Esophagus mucosa (tissue), 1 donor: ENCODE data around the gene MAPKAP1. TPM values are rescaled to one million over a fixed set of nuclear protein-coding genes. Genes with fewer than 3 reads are reported as not detected.

ENCODE experiments used
- ATAC-seq: fragments of 200-7000 bp; cut with Tn5 transposase; one replicate; pipeline ENCODE4 v1.9.1; 2020
- total RNA-seq: library from RNA; stranded (reverse); gene quantifications from one replicate; pipeline ENCODE4 v1.2.4, GENCODE V29; 2023
- donor health status: DM: yes; HTN: yes; CAD: no.

MAPKAP1 gene
- total RNA-seq, 1 donor from 2014 or later = 57.1 TPM

GRCh38 chr9:125447202-125447802, 259.7 kb downstream of the MAPKAP1 start:
- ATAC-seq = no peak

DNA sequence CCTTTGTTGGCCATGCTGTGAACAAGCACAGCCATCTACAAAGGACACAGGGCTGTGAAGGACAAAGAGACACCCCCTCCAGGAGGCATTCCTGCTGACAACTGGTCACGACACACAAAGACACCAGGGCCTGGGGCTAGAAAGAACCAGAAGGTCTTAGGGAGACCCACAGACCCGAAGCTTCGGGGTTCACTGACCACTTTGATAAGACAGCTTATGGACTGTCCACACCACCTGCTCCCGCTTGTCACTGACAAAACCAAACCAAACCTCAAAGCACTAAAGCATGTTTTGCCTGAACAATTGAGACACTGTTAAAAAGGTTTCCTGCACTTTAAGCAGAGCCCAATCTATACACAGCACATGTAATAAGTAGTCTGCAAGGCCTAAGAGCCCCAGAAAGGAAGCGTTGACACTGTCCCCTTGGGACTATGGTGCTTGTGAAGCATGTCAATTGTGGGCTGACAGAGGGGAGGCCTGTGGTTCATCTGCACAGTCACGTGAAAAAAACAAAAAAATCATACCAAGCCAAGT, 260.4 kb downstream of the MAPKAP1 start:
- peak; percentile 56 for ATAC-seq

DNA sequence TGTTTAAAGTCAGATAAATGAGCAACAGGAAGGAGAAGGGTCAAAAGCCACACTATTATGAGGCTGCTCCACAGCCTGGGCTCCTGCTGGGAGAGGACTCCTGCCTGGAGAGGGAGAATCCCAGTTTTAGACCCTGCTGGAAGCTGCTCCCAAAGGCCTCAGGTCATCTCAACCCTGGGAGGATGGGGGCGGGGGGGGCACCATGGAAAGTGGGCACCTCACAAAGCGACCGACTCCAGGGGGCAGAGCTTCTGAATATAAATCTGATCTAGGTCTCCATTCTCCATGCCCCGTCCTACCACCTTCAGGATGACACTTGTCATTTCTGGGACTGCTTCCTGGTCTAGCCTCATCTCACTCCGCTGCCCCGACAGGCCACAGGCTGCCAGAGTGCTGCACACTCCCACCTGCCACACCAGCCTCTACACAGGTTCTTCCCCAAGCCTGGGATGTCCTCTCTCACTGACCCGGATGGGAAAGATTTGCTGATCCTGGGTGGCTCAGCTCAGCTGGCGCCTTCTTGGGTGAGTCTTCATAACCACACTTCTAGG, 262.0 kb downstream of the MAPKAP1 start:
- no peak for ATAC-seq

DNA sequence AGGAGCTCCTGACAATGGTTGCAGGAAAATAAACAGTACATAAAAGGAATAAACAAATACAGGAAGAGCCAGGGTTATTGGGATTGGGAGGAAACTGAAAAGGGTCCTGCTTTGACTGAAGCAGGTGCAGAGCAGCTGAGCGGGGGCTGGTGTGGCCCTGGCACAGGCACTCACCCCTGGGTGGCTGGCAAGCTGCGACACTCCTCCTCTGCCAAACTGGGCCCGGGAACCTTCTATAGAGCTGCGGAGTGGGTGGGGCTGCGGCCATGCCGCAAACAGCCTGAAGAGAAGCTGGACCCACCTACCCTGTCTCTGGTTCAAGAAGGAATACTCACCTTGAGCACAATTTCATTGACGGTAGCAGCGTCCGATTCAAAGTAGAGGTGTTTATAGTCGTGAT, 262.8 kb downstream of the MAPKAP1 start:
- no peak for ATAC-seq

- ATAC-seq = no peak
These were observed 263.6 kb downstream of the MAPKAP1 start for GRCh38 chr9:125443367-125443766.

DNA sequence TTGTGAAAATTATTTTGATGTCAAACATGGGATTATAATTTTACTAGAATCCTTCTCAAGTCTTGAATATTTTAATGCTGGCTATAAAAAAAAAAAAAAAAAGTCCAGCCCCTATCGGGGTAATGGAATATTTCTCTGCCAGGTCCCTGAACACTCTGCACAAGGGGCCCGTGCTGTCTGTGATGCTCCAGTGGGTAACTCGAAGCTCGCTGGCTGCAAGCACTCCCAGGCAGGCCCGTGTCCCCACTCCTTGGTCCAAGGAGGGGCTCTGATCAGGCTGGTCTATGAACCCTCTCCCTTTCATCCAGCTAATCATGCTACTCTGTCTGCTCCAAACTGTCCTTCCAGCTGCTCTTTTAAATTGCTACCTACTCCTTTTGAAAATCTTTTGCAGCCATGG, 264.6 kb downstream of the MAPKAP1 start:
- ATAC-seq = no peak

- no peak for ATAC-seq
These were observed 266.6 kb downstream of the MAPKAP1 start for GRCh38 chr9:125440411-125440810.

GRCh38 chr9:125439434-125440272, 267.4 kb downstream of the MAPKAP1 start:
- no peak for ATAC-seq

- ATAC-seq = no peak
These were observed 268.2 kb downstream of the MAPKAP1 start for GRCh38 chr9:125438506-125439433.

- ATAC-seq = no peak
These were observed 269.2 kb downstream of the MAPKAP1 start for GRCh38 chr9:125437771-125438221.

DNA sequence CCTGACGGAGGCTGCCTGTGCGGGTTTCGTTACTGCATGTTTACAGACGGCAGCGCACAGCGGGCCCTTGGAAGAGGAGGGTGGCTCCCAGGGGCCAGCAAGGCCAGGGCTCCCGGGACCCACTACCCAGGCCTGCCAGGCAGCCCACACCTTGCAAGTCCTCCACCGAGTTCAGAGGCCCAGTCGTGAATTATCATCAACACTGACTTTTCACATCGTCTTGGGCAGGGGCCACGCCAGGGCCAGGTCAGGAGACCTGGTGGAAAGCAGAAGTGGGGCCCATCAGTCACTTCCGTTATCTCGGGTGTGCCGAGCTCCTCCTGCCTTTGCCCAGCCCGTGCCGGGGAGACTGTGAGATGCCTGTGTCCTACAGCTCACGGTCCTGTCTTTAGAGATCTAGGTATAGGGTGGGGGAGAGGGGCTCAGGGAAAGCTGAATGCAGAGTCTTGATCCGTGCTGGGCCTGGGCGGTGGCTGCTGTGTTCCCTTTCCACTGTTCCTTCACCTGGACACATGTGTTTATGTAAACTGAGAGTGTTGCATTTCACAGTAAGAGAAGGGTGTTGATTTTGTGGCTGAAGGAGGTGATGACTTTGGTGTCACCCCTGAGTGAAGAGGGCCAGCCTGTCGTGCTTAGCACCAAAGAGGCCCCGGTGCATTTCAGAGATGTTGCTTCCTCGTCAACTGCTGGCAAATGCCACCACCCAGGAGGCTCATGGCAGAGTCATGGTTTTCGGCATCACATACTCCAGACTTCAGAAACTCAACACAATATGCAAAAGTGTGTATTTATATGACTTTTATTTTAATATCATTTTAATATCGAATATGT, 270.2 kb downstream of the MAPKAP1 start:
- no peak for ATAC-seq

- no peak for ATAC-seq
These were observed 271.0 kb downstream of the MAPKAP1 start for GRCh38 chr9:125435776-125436612.

- ATAC-seq = no peak
These were observed 271.8 kb downstream of the MAPKAP1 start for GRCh38 chr9:125434986-125435775.

- no peak for ATAC-seq
These were observed 273.5 kb downstream of the MAPKAP1 start for GRCh38 chr9:125433461-125434011.

- no peak for ATAC-seq
These were observed 274.2 kb downstream of the MAPKAP1 start for GRCh38 chr9:125432715-125433385.

GRCh38 chr9:125431741-125432271, 275.2 kb downstream of the MAPKAP1 start:
- no peak for ATAC-seq

DNA sequence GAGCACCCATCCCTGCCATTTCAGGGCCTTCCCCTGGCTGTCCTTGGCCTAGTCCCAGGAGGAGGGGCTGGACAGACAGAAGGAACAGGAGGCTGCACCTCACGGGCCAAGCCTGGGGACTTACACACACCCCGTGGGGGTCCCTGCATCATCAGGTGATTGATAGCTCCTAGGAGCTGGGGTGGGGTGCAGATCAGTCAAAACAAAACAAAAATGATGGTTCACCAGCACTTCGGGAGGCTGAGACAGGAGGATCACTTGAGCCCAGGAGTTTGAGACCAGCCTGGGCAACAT, 276.0 kb downstream of the MAPKAP1 start:
- ATAC-seq = no peak

DNA sequence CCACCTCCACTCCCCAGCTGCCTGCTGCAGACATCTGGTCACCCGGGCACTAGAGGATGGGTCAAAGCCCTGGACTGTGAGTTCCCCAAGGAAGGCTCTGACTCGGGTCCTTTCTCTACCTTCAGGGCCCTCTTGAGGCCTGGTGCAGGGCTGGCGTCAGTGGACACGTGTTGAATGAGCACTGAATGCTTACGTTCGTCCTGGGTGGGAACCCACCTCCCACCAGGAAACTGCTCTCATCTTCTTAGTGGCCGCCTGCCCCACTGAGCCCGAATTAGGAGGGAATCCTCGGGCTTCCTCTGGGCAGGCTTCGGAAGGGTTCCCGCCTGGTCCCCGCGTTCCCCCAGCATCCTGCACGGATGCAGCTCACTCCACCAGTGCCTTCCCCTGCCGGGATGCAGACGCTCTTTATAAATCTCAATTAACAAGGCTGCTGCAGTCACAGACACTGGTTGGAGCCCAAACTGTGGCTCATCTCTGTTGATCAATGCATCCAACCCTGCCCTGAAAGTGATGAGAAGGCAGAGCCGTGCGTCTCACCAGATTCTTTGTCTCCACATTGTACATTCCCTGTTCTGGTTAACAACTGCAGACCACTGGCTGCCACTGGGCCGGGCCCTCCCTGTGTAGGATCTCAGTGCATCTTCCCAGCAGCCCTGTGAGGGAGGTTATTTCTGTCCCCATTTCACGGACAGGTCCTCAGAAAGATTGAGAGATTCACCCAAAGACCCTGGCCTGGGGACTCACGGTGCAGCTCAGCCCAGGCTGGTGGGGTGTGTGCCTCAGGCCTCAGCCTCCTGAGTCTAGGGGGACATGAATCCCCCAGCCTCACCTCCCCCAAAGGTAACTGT, 276.6 kb downstream of the MAPKAP1 start:
- no peak for ATAC-seq
